Measurements from ENCODE around the gene SH3BP4. TPM values are rescaled to one million over a fixed set of nuclear protein-coding genes. Genes with fewer than 3 reads are reported as not detected.

The SH3BP4 gene
- total RNA-seq, 4 donors from 2014 or later: 29.3 to 63.0 (median 42.9) TPM

GRCh38 chr2:234940527-234940926, 11.3 kb upstream of the SH3BP4 start:
- peaks cover 0 to 3% (median 0%) of the 10 kb centered on the region in 3 donors for H3K9me3 ChIP-seq
- no peak for TF ChIP-seq POLR2A (IDR thresholded peaks at IDR 0.05)
- no peak for TF ChIP-seq POLR2AphosphoS5 (IDR thresholded peaks at IDR 0.05)
- TF ChIP-seq, protein P1, sequence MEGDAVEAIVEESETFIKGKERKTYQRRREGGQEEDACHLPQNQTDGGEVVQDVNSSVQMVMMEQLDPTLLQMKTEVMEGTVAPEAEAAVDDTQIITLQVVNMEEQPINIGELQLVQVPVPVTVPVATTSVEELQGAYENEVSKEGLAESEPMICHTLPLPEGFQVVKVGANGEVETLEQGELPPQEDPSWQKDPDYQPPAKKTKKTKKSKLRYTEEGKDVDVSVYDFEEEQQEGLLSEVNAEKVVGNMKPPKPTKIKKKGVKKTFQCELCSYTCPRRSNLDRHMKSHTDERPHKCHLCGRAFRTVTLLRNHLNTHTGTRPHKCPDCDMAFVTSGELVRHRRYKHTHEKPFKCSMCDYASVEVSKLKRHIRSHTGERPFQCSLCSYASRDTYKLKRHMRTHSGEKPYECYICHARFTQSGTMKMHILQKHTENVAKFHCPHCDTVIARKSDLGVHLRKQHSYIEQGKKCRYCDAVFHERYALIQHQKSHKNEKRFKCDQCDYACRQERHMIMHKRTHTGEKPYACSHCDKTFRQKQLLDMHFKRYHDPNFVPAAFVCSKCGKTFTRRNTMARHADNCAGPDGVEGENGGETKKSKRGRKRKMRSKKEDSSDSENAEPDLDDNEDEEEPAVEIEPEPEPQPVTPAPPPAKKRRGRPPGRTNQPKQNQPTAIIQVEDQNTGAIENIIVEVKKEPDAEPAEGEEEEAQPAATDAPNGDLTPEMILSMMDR (IDR thresholded peaks at IDR 0.05): no peak
- no peak for TF ChIP-seq EP300 (IDR thresholded peaks at IDR 0.05)
- ATAC-seq: no peak
- no peaks in the 10 kb centered on the region for H3K4me1 ChIP-seq
- H3K27ac ChIP-seq: no peak overlapping the region
- H3K27me3 ChIP-seq: no peaks in the 10 kb centered on the region
- WGBS, 2 donors (ENCODE audit: low coverage in 1 of 2): 100% methylated on average over 1 of the region's 7 CpGs; no CpG with 5 or more reads in 1 of the 2 donors
- H3K36me3 ChIP-seq: no peaks in the 10 kb centered on the region
- no peak overlapping the region for H3K4me3 ChIP-seq

DNA sequence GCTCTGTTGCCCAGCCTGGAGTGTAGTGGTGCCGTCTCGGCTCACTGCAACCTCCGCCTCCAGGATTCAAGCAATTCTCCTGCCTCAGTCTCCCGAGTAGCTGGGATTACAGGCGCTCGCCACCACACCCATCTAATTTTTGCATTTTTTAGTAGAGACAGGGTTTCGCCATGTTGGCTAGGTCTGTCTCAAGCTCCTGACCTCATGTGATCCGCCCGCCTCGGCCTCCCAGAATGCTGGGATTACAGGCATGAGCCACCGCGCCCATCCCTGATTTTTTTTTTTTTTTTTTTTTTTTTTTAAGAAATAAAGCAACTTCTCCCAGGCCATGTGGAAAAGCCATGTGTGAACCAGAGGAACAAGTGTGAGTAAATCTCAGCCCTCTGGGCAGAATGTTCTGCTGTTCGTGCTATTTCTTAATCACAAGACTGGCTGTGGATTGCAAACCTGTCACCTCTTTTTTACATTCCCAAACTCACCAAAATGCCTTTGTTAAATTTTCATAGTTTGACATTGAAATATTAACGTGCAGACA, 6.4 kb upstream of the SH3BP4 start:
- peaks cover 0 to 11% (median 2%) of the 10 kb centered on the region in 3 donors for H3K4me1 ChIP-seq

DNA sequence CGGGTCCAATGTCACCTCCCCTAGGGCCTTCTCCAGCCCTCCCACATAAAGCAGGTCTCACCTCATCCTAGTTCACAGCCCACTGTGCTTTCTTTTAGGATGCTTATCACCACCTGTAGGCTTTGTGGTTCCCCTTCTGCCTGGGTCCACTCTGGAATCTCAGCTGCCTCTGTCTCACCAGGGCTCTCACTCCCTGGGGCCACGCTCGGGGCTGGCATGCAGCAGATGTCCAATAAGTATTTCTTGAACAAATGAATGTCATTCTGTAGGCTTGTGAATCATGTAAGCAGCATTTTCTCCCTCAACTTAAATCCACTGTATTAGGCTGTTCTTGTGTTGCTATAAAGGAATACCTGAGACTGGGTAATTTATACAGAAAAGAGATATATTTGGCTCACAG, 4.3 kb upstream of the SH3BP4 start:
- Histone ChIP-seq H3K9me3 (peaks cover 0 to 3% (median 0%) of the 10 kb centered on the region in 3 donors), H3K27me3 (no peaks in the 10 kb centered on the region), H3K27ac (no peak overlapping the region), H3K4me3 (no peak overlapping the region), H3K4me1 (peaks cover 0 to 22% (median 3%) of the 10 kb centered on the region in 3 donors), H3K36me3 (no peaks in the 10 kb centered on the region)
- no peak for TF ChIP-seq POLR2A (IDR thresholded peaks at IDR 0.05)
- TF ChIP-seq EP300 (IDR thresholded peaks at IDR 0.05): no peak
- TF ChIP-seq, protein P1 (IDR thresholded peaks at IDR 0.05): no peak
- no peak for TF ChIP-seq POLR2AphosphoS5 (IDR thresholded peaks at IDR 0.05)
- ATAC-seq: no peak
- 78 to 100% methylated on average over 2 to 3 of the region's 3 CpGs for WGBS, 2 donors (ENCODE audit: low coverage in 1 of 2)

More for the DNA sequence above, 6.4 kb upstream of the SH3BP4 start:
- no peaks in the 10 kb centered on the region for H3K36me3 ChIP-seq
- no peak overlapping the region for H3K27ac ChIP-seq
- TF ChIP-seq, protein P1 (IDR thresholded peaks at IDR 0.05): no peak
- TF ChIP-seq EP300 (IDR thresholded peaks at IDR 0.05) (no peak), POLR2AphosphoS5 (IDR thresholded peaks at IDR 0.05) (no peak), POLR2A (IDR thresholded peaks at IDR 0.05) (no peak)
- no peak for ATAC-seq
- H3K27me3 ChIP-seq: no peaks in the 10 kb centered on the region
- H3K4me3 ChIP-seq: no peak overlapping the region
- peaks cover 0 to 3% (median 0%) of the 10 kb centered on the region in 3 donors for H3K9me3 ChIP-seq
- 81 to 89% methylated on average over 8 to 14 of the region's 14 CpGs for whole genome bisulfite sequencing, 2 donors (ENCODE audit: low coverage in 1 of 2)

GRCh38 chr2:234949762-234950434, 1.9 kb upstream of the SH3BP4 start:
- no peaks in the 10 kb centered on the region for H3K27me3 ChIP-seq
- WGBS, 2 donors (ENCODE audit: low coverage in 1 of 2): 63 to 77% methylated on average over 6 of the region's 6 CpGs
- TF ChIP-seq POLR2AphosphoS5 (IDR thresholded peaks at IDR 0.05) (peak; percentile 39), POLR2A (IDR thresholded peaks at IDR 0.05) (no peak)
- no peak for ATAC-seq
- no peak overlapping the region for H3K4me3 ChIP-seq
- H3K36me3 ChIP-seq: no peaks in the 10 kb centered on the region
- no peaks in the 10 kb centered on the region for H3K9me3 ChIP-seq
- peak overlapping the region in 3 of 4 donors; percentile 88 to 92 (median 88) for H3K27ac ChIP-seq
- peaks cover 0 to 43% (median 10%) of the 10 kb centered on the region in 3 donors for H3K4me1 ChIP-seq

DNA sequence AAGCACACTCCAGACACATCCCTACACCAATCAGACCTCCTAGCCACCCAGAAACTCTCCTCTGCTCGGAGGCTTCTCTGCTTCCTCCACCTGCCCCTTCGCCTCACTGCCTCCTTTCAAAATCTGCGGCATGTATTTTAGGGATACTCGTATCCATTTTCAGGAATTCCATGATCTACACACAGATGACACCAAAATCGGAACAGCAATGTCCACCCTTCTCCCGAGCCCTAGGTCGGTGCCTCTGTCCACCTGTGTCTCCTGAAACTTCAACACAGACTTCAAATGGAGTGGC, 1.4 kb upstream of the SH3BP4 start:
- Histone ChIP-seq H3K4me1 (peaks cover 0 to 48% (median 12%) of the 10 kb centered on the region in 3 donors), H3K36me3 (no peaks in the 10 kb centered on the region), H3K4me3 (peak overlapping the region in 1 of 2 donors; percentile 97), H3K27ac (peak overlapping the region in 3 of 4 donors; percentile 88 to 92 (median 88)), H3K27me3 (no peaks in the 10 kb centered on the region), H3K9me3 (no peaks in the 10 kb centered on the region)
- no peak for TF ChIP-seq POLR2A (IDR thresholded peaks at IDR 0.05)
- TF ChIP-seq POLR2AphosphoS5 (IDR thresholded peaks at IDR 0.05): no peak
- TF ChIP-seq, protein P1 (IDR thresholded peaks at IDR 0.05): no peak
- no peak for TF ChIP-seq EP300 (IDR thresholded peaks at IDR 0.05)
- 73 to 92% methylated on average over 4 to 5 of the region's 7 CpGs for WGBS, 2 donors (ENCODE audit: low coverage in 1 of 2)
- ATAC-seq: no peak

All from gastroesophageal sphincter (tissue), 4 donors.